Ovary (tissue), 3 donors: ENCODE results near the gene WNT9A.

ENCODE experiments used
- POLR2A ChIP-seq: fragments of 450-650 bp; IDR thresholded peaks from one replicate; pipeline ENCODE4 v1.6.1; 2017; ENCODE audit warnings: antibody characterized with exemption, mild to moderate bottlenecking, moderate library complexity
- TF ChIP-seq, protein P1 (sequence below), 3 donors: fragments of 450-650 bp in 2 of 3; fragments of 200-600 bp in 1 of 3; IDR thresholded peaks; one replicate each; pipeline versions ENCODE4 v1.5.1 to v1.8.0; 2016 to 2022; ENCODE audit warnings: antibody characterized with exemption in 3 of 3, mild to moderate bottlenecking in 1 of 3
- donor health status: DM: no; HTN: no; CAD: no.

DNA sequence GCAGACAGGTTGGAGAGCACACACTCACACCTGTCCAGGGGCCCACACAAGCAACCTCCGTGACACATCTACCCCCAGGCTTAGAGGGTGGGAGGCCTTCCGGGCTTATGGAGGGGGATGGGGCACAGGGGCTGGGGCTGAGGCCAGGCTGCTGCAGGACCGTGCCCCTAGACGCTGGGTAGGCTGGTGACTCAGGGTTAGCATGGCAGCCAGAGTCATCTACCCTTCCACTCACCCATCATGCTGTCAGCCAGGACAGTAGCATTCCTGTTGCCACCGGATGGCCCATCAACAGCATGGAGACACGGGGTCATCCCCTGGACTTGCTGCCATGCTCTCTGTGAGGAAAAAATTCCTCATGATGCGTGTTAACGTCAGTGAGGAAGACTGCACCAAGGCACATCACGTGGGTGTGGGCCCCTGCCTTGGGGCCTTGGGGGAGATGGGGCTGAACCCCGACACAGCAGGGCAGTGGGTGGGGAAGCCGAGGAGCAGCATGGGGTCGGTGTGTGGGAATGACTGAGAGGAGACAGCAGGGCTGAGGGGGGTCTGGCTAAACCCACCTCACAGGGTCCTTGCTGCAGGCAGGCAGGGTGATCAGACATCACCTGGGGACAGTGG, 52.8 kb downstream of the WNT9A start:
- TF ChIP-seq POLR2A, result no peak
- TF ChIP-seq, protein P1, sequence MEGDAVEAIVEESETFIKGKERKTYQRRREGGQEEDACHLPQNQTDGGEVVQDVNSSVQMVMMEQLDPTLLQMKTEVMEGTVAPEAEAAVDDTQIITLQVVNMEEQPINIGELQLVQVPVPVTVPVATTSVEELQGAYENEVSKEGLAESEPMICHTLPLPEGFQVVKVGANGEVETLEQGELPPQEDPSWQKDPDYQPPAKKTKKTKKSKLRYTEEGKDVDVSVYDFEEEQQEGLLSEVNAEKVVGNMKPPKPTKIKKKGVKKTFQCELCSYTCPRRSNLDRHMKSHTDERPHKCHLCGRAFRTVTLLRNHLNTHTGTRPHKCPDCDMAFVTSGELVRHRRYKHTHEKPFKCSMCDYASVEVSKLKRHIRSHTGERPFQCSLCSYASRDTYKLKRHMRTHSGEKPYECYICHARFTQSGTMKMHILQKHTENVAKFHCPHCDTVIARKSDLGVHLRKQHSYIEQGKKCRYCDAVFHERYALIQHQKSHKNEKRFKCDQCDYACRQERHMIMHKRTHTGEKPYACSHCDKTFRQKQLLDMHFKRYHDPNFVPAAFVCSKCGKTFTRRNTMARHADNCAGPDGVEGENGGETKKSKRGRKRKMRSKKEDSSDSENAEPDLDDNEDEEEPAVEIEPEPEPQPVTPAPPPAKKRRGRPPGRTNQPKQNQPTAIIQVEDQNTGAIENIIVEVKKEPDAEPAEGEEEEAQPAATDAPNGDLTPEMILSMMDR (IDR thresholded peaks at IDR 0.05), result no peak
